OCI-LY7 (cell line): ENCODE data around the gene SLC37A1. TPM values are rescaled to one million over a fixed set of nuclear protein-coding genes. Genes with fewer than 3 reads are reported as not detected.
A peak's percentile ranks its signal among the peaks of the same experiment; 100 is the strongest.

ENCODE experiments used
- BruUV-seq: library from RNA; stranded (reverse); fragments of 400-500 nt; replicated peaks from 2 replicates; lab custom pipeline; 2021; lab: Mats Ljungman, UMichigan
- CTCF ChIA-PET: fragments of 300-600 bp; sonication (Branson Sonifier 250); formaldehyde crosslinking; loops from one replicate; lab custom pipeline; 2022; ENCODE audit warnings: antibody characterized with exemption; ENCODE audit not compliant: unreplicated experiment; lab: Charles Lee
- POLR2A ChIA-PET: fragments of 300-600 bp; sonication (Branson Sonifier 250); formaldehyde crosslinking; loops from one replicate; lab custom pipeline; 2022; ENCODE audit warnings: antibody characterized with exemption; lab: Charles Lee
- DNase-seq: peaks from one replicate; pipeline ENCODE4 v3.0.0-alpha.2; 2015; ENCODE audit warnings: low spot score
- H2AFZ ChIP-seq: fragments of 200-600 bp; sonication (generic), shearing (Covaris generic); 2 replicates; pipeline ENCODE4 v1.6.1; 2014; ENCODE audit warnings: mild to moderate bottlenecking, antibody characterized with exemption, low read length, moderate library complexity
- H3K27ac ChIP-seq: fragments of 200-600 bp; sonication (generic); 2 replicates; pipeline ENCODE4 v1.5.1; 2014; ENCODE audit warnings: mixed run types, low read depth, mild to moderate bottlenecking, moderate library complexity, low read length, inconsistent platforms; ENCODE audit not compliant: poor library complexity, severe bottlenecking
- H3K36me3 ChIP-seq: fragments of 200-600 bp; sonication (generic); 2 replicates; pipeline ENCODE4 v1.6.1; 2014; ENCODE audit warnings: mild to moderate bottlenecking, antibody characterized with exemption, low read length, moderate library complexity, mixed read lengths; ENCODE audit not compliant: insufficient read depth
- H3K4me1 ChIP-seq: fragments of 200-600 bp; sonication (generic); 2 replicates; pipeline ENCODE4 v1.5.1; 2014; ENCODE audit warnings: mild to moderate bottlenecking, low read length; ENCODE audit not compliant: insufficient read depth, poor library complexity, severe bottlenecking
- H3K4me2 ChIP-seq: fragments of 200-600 bp; sonication (generic); 2 replicates; pipeline ENCODE4 v1.6.1; 2014; ENCODE audit warnings: mild to moderate bottlenecking, low read length
- H3K4me3 ChIP-seq: fragments of 200-600 bp; sonication (generic); 2 replicates; pipeline ENCODE4 v1.5.1; 2014; ENCODE audit warnings: mild to moderate bottlenecking, low read depth, low read length; ENCODE audit not compliant: poor library complexity, severe bottlenecking
- H3K79me2 ChIP-seq: fragments of 200-600 bp; sonication (generic); 2 replicates; pipeline ENCODE4 v1.6.1; 2016; ENCODE audit warnings: low read depth, mild to moderate bottlenecking, low read length, moderate library complexity, mixed read lengths; ENCODE audit not compliant: insufficient read depth
- H3K9me2 ChIP-seq: fragments of 200-600 bp; sonication (generic); 2 replicates; pipeline ENCODE4 v1.6.1; 2016; ENCODE audit warnings: mild to moderate bottlenecking, low read length, mixed read lengths; ENCODE audit not compliant: insufficient read depth
- H3K9me3 ChIP-seq: fragments of 200-600 bp; sonication (generic); 2 replicates; pipeline ENCODE4 v1.6.1; 2014; ENCODE audit warnings: mild to moderate bottlenecking, mixed run types, low read length, mixed read lengths
- H4K20me1 ChIP-seq: fragments of 200-600 bp; sonication (generic); 2 replicates; pipeline ENCODE4 v1.6.1; 2014; ENCODE audit warnings: mild to moderate bottlenecking, antibody characterized with exemption, low read length, moderate library complexity, mixed read lengths; ENCODE audit not compliant: insufficient read depth
- CTCF ChIP-seq: fragments of 200-600 bp; sonication (generic); conservative IDR thresholded peaks from 2 replicates; pipeline ENCODE4 v1.5.1; 2014; ENCODE audit warnings: mild to moderate bottlenecking, antibody characterized with exemption, low read length, moderate library complexity, mixed read lengths
- EZH2phosphoT487 ChIP-seq: fragments of 200-600 bp; sonication (generic); IDR thresholded peaks from 2 replicates; pipeline ENCODE4 v1.6.1; 2018; ENCODE audit warnings: low read depth, borderline replicate concordance, mild to moderate bottlenecking, mixed run types, antibody characterized with exemption, low read length, moderate library complexity, mixed read lengths
- intact Hi-C: fragments of 100-400 bp; cut with micrococcal nuclease; formaldehyde crosslinking; loops from one replicate; pipeline ENCODE4 v1.10.0; 2022; ENCODE audit not compliant: unreplicated experiment
- total RNA-seq, 2 experiments: library from RNA; depleted of rRNA in 1 of 2; stranded (reverse); fragments of >200 nt in 1 of 2; shearing (Covaris generic) in 1 of 2; gene quantifications; 2 replicates each; pipeline ENCODE4 v1.2.3, GENCODE V29; 2014 to 2022

Gene SLC37A1
- total RNA-seq, 2 experiments from 2014 or later, result 22.5 to 27.6 TPM

GRCh38 chr21:42539342-42539741 lies 25.7 kb downstream of the SLC37A1 start:
- peak overlapping the region; percentile 98 for H3K27ac ChIP-seq
- BruUV-seq, result no TSS peak
- DNase-seq, result no peak
- H3K9me2 ChIP-seq, result no peaks in the 10 kb centered on the region
- ChIA-PET POLR2A (interaction anchor here (1.2 kb wide), 1 partner anchor 9 kb away, joined by 3 read pairs; no protein-coding TSS in a partner anchor), CTCF (no interaction called here)
- intact Hi-C loops, result loop anchor here (5.0 to 10.0 kb wide), 4 partner anchors 115 to 675 kb away; partner anchors contain the start of gene PDE9A
- no peak overlapping the region for H3K4me2 ChIP-seq
- H3K9me3 ChIP-seq, result no peaks in the 10 kb centered on the region
- H3K79me2 ChIP-seq, result peaks cover 2% of the 10 kb centered on the region; the same call in 1 of the 2 replicates
- H2AFZ ChIP-seq, result no peak overlapping the region
- H4K20me1 ChIP-seq, result no peaks in the 10 kb centered on the region
- TF ChIP-seq CTCF (no peak), EZH2phosphoT487 (no peak)
- H3K36me3 ChIP-seq, result peaks cover 34% of the 10 kb centered on the region
- H3K4me1 ChIP-seq, result peaks cover 50% of the 10 kb centered on the region
- H3K4me3 ChIP-seq, result no peak overlapping the region

GRCh38 chr21:42539931-42540343 lies 26.3 kb downstream of the SLC37A1 start:
- Histone ChIP-seq H3K4me1 (peaks cover 44% of the 10 kb centered on the region), H3K4me2 (no peak overlapping the region), H4K20me1 (no peaks in the 10 kb centered on the region), H3K4me3 (no peak overlapping the region), H3K36me3 (peaks cover 34% of the 10 kb centered on the region), H2AFZ (no peak overlapping the region), H3K79me2 (no peaks in the 10 kb centered on the region), H3K9me3 (no peaks in the 10 kb centered on the region), H3K9me2 (no peaks in the 10 kb centered on the region), H3K27ac (no peak overlapping the region)
- no peak for TF ChIP-seq EZH2phosphoT487
- peak; percentile 68 for TF ChIP-seq CTCF
- ChIA-PET POLR2A (interaction anchor here (0.7 kb wide), 1 partner anchor 168 kb away, joined by 3 read pairs; no protein-coding TSS in a partner anchor), CTCF (no interaction called here)
- peak; percentile 37 for DNase-seq
- intact Hi-C loops, result loop anchor here (5.0 to 10.0 kb wide), 4 partner anchors 115 to 675 kb away; partner anchors contain the start of gene PDE9A
- no TSS peak for BruUV-seq

GRCh38 chr21:42540396-42540795 lies 26.7 kb downstream of the SLC37A1 start:
- no peaks in the 10 kb centered on the region for H3K9me3 ChIP-seq
- H4K20me1 ChIP-seq, result no peaks in the 10 kb centered on the region
- no TSS peak for BruUV-seq
- H3K4me3 ChIP-seq, result no peak overlapping the region
- TF ChIP-seq EZH2phosphoT487 (no peak), CTCF (no peak)
- H3K36me3 ChIP-seq, result peaks cover 34% of the 10 kb centered on the region
- intact Hi-C loops, result no loop called here
- no peak overlapping the region for H2AFZ ChIP-seq
- no peak overlapping the region for H3K4me2 ChIP-seq
- DNase-seq, result no peak
- ChIA-PET CTCF (no interaction called here), POLR2A (interaction anchor here (0.7 to 1.6 kb wide), 2 partner anchors 20 to 167 kb away, joined by 3 read pairs; no protein-coding TSS in a partner anchor)
- no peaks in the 10 kb centered on the region for H3K9me2 ChIP-seq
- H3K27ac ChIP-seq, result no peak overlapping the region
- peaks cover 40% of the 10 kb centered on the region for H3K4me1 ChIP-seq
- H3K79me2 ChIP-seq, result no peaks in the 10 kb centered on the region
